Caki2 (cell line): ENCODE results near the gene TMEM170B. TPM values are rescaled to one million over a fixed set of nuclear protein-coding genes. Genes with fewer than 3 reads are reported as not detected.

Experiments
- DNase-seq: peaks from one replicate; pipeline ENCODE4 v3.0.0-alpha.2; 2015; ENCODE audit warnings: low read depth
- in situ Hi-C: cut with HindIII; loops from 2 replicates; pipeline ENCODE4 v1.10.0; 2016; ENCODE audit warnings: low sequenced_read_pairs, low pct_unique_long_range_greater_than_20kb, mixed read lengths
- total RNA-seq: library from RNA; depleted of rRNA; stranded (reverse); fragments of >200 nt; shearing (Covaris generic); gene quantifications from 2 replicates; pipeline ENCODE4 v1.2.3, GENCODE V29; 2014; ENCODE audit warnings: low replicate concordance; rRNA removed

Gene TMEM170B
- total RNA-seq, 1 experiment from 2014 or later, result 0.95 TPM

DNA sequence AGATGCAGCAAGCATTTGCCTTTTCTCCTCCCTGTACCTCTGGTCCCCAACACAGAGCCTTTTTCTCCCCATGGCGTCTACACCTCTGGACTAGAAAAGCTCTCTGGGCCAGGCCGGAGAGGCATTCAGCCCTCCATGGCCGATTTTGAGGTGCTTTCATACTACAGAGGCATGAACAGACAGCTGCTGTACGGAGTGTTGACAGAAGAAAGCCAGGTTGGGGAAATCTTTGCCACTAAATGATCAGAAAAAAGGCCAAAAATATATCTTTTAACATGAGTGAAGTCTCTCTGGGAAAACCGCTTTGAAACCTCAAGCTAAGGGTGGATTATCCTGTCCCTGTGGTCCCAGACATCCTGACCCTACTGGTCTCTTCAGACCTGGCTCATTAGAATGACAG is 94.0 kb downstream of the TMEM170B start:
- in situ Hi-C loops, result no loop called here
- no peak for DNase-seq

DNA sequence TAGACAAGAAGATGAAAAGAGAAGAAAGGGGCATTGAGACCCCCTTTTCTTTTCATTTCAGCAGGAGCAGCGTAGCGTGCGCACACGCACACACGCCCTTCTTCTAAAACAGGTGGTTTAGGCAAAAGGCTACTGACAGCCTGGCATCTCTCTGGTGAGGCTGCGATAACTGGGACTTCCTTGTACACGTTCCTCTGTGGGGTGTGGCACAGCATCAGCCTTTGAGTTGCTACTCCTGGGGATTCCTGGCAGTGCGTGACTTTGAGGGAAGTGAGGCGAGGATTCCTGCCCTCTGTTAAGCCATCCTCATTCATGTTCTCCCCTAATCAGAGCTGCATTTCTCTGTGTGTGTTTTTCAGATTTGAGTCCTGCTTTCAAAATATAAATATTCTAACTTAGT is 94.7 kb downstream of the TMEM170B start:
- in situ Hi-C loops, result no loop called here

DNA sequence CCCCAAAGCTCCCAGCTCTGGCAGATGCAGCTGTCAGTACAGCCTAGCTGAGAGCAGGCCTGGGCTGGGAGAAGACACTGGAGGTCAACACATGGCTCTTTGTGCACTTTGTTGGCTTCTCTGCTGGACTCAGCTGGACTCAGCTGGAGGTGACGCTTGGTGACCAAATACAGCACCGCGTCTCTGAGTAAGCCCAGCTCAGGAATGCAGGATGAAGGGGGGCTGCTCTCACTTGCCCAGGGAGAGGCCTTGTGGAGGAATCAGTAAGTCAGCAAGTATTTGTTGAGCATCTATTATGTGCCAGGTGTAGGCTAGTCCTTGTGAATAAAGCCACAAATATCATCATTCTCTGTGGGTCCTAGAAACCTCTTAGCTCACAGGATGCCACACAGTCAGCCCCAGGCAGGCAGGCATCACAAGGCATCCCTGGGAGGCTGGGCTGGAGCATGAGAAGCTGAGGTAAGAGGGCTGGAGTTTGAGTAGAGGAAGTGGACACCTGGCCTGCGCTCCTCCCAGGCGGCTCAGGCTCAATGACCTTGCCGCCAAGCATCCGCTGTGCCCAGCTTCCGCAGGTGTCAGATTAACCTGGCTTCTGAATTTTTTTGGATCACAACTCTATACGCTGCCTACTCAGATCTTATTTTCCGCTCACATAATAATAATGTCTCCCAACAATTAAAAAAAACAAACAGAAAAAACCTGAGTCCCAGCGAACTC is 95.4 kb downstream of the TMEM170B start:
- peak; percentile 32 for DNase-seq
- in situ Hi-C loops, result no loop called here

More for the DNA sequence above, 94.7 kb downstream of the TMEM170B start:
- DNase-seq, result peak; percentile 71

Other genes with a start within 250 kb of the TMEM170B start
- gene ADTRP, start 241.1 kb downstream of the TMEM170B start, total RNA-seq, result not detected in 2 replicates